Mesendoderm (in vitro differentiated cells): Measurements from ENCODE around the gene MRPS18A.

ENCODE experiments used
- DNase-seq: peaks from one replicate; pipeline ENCODE4 v3.0.0; 2013
- H2AK5ac ChIP-seq: 2 replicates; pipeline ENCODE4 v1.6.1; 2013; ENCODE audit warnings: low read length, inconsistent platforms
- H2BK120ac ChIP-seq: 2 replicates; pipeline ENCODE4 v1.6.1; 2013; ENCODE audit warnings: low read depth, mild to moderate bottlenecking, low read length, moderate library complexity, mixed read lengths
- H2BK15ac ChIP-seq: replicated peaks from 2 replicates; pipeline ENCODE4 v1.6.1; 2013; ENCODE audit warnings: low read depth, mild to moderate bottlenecking, moderate library complexity
- H2BK5ac ChIP-seq: 2 replicates; pipeline ENCODE4 v1.6.1; 2013; ENCODE audit warnings: low read length, inconsistent platforms
- H3K18ac ChIP-seq: 2 replicates; pipeline ENCODE4 v1.6.1; 2013; ENCODE audit warnings: mild to moderate bottlenecking, low read length, mixed read lengths
- H3K23ac ChIP-seq: one replicate; pipeline ENCODE4 v1.6.1; 2013; ENCODE audit warnings: low read length
- H3K27ac ChIP-seq: 2 replicates; pipeline ENCODE4 v1.5.1; 2013; ENCODE audit warnings: low read depth, mild to moderate bottlenecking, inconsistent platforms, low read length, moderate library complexity
- H3K27me3 ChIP-seq: 2 replicates; pipeline ENCODE4 v1.6.1; 2013; ENCODE audit warnings: low read length, control low read depth, mild to moderate bottlenecking, inconsistent platforms; ENCODE audit not compliant: insufficient read depth, poor library complexity
- H3K36me3 ChIP-seq: 2 replicates; pipeline ENCODE4 v1.6.1; 2013; ENCODE audit warnings: low read length, inconsistent platforms; ENCODE audit not compliant: control insufficient read depth, insufficient read depth
- H3K4ac ChIP-seq: one replicate; pipeline ENCODE4 v1.6.1; 2013; ENCODE audit warnings: low read depth, mild to moderate bottlenecking, low read length, moderate library complexity
- H3K4me1 ChIP-seq: 2 replicates; pipeline ENCODE4 v1.6.1; 2013; ENCODE audit warnings: low read depth, low read length, inconsistent platforms; ENCODE audit not compliant: control insufficient read depth
- H3K4me2 ChIP-seq: 2 replicates; pipeline ENCODE4 v1.6.1; 2013; ENCODE audit warnings: low read length
- H3K4me3 ChIP-seq: 2 replicates; pipeline ENCODE4 v1.5.1; 2013; ENCODE audit warnings: mild to moderate bottlenecking, low read length
- H3K56ac ChIP-seq: one replicate; pipeline ENCODE4 v1.6.1; 2013; ENCODE audit warnings: low read length
- H3K79me1 ChIP-seq: 2 replicates; pipeline ENCODE4 v1.6.1; 2013; ENCODE audit warnings: low read length, inconsistent platforms
- H3K79me2 ChIP-seq: 2 replicates; pipeline ENCODE4 v1.6.1; 2013; ENCODE audit warnings: mild to moderate bottlenecking, low read length; ENCODE audit not compliant: control insufficient read depth, insufficient read depth
- H3K9ac ChIP-seq: 2 replicates; pipeline ENCODE4 v1.6.1; 2013; ENCODE audit warnings: low read length, inconsistent platforms
- H4K5ac ChIP-seq: one replicate; pipeline ENCODE4 v1.6.1; 2013; ENCODE audit warnings: low read length
- H4K8ac ChIP-seq: one replicate; pipeline ENCODE4 v1.6.1; 2013; ENCODE audit warnings: low read depth, mild to moderate bottlenecking, control low read depth, low read length, moderate library complexity
- WGBS: extraction: QIAGEN DNeasy Blood & Tissue Kit; methylation state at CpG from one replicate; pipeline ENCODE4 v1.1.7; 2013; ENCODE audit warnings: low lambda C conversion rate, missing lambda C conversion rate; ENCODE audit not compliant: insufficient coverage; ENCODE audit errors: extremely low coverage; 5-methylcytosine and 5-hydroxymethylcytosine counted together

Gene MRPS18A

DNA sequence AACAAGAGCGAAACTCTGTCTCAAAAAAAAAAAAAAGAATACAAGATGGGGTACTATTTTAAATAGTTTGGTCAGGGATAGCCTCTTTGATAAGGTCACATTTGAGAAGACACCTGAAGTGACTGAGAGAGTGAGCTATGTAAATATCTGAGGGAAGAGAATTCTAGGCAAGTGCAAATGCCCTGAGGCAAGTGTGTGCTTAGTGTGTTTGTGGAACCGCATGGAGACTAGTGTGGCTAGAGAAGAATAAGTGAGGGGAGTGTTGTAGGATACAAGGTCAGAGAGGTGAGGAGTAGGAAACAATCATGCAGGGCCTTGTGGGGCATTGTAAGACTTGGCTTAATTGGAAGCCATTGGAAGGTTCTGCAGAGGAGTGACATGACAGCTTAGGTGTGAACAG, 39.3 kb downstream of the MRPS18A start:
- WGBS: no CpG with 5 or more reads among the region's 2 CpGs
- Histone ChIP-seq H3K4me1 (no peaks in the 10 kb centered on the region), H3K23ac (no peak overlapping the region), H3K9ac (no peak overlapping the region), H2BK5ac (no peak overlapping the region), H3K27ac (no peak overlapping the region), H3K4me3 (no peak overlapping the region), H3K4ac (no peak overlapping the region), H3K56ac (no peak overlapping the region), H3K27me3 (no peaks in the 10 kb centered on the region), H4K8ac (no peak overlapping the region), H2AK5ac (no peak overlapping the region), H3K4me2 (no peak overlapping the region), H3K36me3 (no peaks in the 10 kb centered on the region), H2BK15ac (no peak overlapping the region), H2BK120ac (no peak overlapping the region), H3K18ac (no peak overlapping the region), H4K5ac (no peak overlapping the region), H3K79me2 (no peaks in the 10 kb centered on the region), H3K79me1 (no peaks in the 10 kb centered on the region)
- DNase-seq: no peak

DNA sequence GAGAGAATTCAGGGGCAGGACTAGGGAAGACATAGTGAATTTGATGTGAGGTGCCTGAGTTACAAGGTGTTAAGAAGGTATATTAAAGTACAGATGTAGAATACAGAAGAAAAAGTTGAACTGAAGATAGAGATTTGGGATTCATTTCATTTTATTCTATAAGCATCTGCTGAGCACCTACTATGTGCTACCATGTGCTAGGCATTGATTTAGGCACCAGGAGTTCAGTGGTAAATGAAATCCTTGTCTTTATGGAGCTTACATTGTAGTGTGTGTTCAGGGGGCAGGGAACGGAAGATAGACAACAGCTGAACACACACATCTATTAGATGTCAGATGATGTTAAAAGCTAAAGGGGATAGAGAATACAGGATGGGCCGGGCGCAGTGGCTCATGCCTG, 40.0 kb downstream of the MRPS18A start:
- no peaks in the 10 kb centered on the region for H3K79me1 ChIP-seq
- no peak overlapping the region for H3K56ac ChIP-seq
- H3K27me3 ChIP-seq: no peaks in the 10 kb centered on the region
- no peak overlapping the region for H4K8ac ChIP-seq
- no peak overlapping the region for H3K27ac ChIP-seq
- no peak overlapping the region for H3K18ac ChIP-seq
- no peak overlapping the region for H3K4me2 ChIP-seq
- H3K4me1 ChIP-seq: no peaks in the 10 kb centered on the region
- no peaks in the 10 kb centered on the region for H3K79me2 ChIP-seq
- H2BK120ac ChIP-seq: no peak overlapping the region
- DNase-seq: no peak
- WGBS: no CpG with 5 or more reads among the region's 3 CpGs
- H3K4ac ChIP-seq: no peak overlapping the region
- H3K4me3 ChIP-seq: no peak overlapping the region
- H4K5ac ChIP-seq: no peak overlapping the region
- no peak overlapping the region for H3K9ac ChIP-seq
- H3K23ac ChIP-seq: no peak overlapping the region
- no peaks in the 10 kb centered on the region for H3K36me3 ChIP-seq
- H2BK15ac ChIP-seq: no peak overlapping the region
- H2AK5ac ChIP-seq: no peak overlapping the region
- H2BK5ac ChIP-seq: no peak overlapping the region

DNA sequence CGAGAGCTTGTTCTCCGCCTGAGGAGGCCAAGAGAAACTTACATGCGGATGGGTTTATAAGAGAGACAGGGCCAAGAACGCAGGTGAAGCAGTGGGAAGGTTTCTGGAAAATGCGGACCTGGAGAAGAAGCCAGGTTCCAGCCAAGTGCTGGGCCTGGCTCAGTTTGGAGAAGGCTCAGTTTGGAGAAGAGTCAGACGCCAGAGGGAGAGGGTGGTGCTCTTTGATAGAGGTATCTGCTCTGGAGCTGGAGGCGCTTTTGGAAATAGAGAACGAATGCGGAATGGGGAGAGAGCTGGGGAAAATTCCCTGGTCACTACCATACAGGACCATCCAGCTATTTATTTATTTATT, 42.0 kb downstream of the MRPS18A start:
- Histone ChIP-seq H2BK15ac (no peak overlapping the region), H3K79me1 (peaks cover 4% of the 10 kb centered on the region), H3K4ac (no peak overlapping the region), H3K4me1 (no peaks in the 10 kb centered on the region), H3K9ac (peak overlapping the region; percentile 64), H3K23ac (no peak overlapping the region), H4K5ac (no peak overlapping the region), H2AK5ac (no peak overlapping the region), H3K18ac (no peak overlapping the region), H2BK120ac (no peak overlapping the region), H3K56ac (peak overlapping the region; percentile 61), H3K27ac (no peak overlapping the region), H3K36me3 (peaks cover under 1% of the 10 kb centered on the region), H3K27me3 (no peaks in the 10 kb centered on the region), H4K8ac (no peak overlapping the region), H3K79me2 (no peaks in the 10 kb centered on the region), H3K4me3 (peak overlapping the region; percentile 25), H2BK5ac (no peak overlapping the region), H3K4me2 (peak overlapping the region; percentile 74)
- WGBS: no CpG with 5 or more reads among the region's 9 CpGs
- no peak for DNase-seq

DNA sequence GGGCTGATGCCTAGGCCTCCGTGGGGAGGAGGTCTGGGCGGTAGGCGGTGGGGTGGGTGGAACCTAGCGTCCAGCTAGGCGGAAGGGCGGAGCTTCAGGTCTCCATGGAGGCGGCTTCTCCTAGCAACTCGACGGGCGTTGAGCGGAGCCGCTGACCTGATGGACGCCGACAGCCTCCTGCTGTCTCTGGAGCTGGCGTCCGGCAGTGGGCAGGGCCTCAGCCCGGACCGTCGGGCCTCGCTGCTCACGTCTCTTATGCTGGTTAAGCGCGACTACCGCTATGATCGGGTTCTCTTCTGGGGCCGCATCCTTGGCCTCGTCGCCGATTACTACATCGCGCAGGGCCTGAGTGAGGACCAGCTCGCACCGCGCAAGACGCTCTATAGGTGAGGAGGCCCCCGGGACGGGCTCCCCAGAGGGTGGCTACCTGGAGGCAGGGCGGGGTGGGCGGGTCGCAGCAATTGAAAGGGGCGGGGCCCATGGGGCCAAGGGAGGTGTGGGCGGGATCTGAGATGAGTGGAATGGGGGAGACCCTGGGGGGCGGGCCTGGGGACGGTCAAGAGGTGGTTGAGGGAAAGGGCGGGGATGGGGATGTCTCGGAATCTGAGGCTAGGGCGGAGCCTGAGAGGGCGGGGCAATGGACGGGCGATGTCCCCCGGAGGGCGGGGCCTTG, 42.5 kb downstream of the MRPS18A start, which contains the start of gene RSPH9:
TSS of gene RSPH9 (plus strand) at position 97 of the 673 bp plus-strand sequence. CDS start at position 160, 63 bp downstream.
- Histone ChIP-seq H3K79me2 (no peaks in the 10 kb centered on the region), H2BK15ac (no peak within 1 kb of the TSS), H2AK5ac (no peak within 1 kb of the TSS), H2BK5ac (no peak within 1 kb of the TSS), H3K4me2 (peak within 1 kb of the TSS; percentile 81), H3K36me3 (peaks cover 4% of the 10 kb centered on the region), H4K8ac (no peak within 1 kb of the TSS), H2BK120ac (no peak within 1 kb of the TSS), H3K23ac (no peak within 1 kb of the TSS), H3K27me3 (no peaks in the 10 kb centered on the region), H4K5ac (no peak within 1 kb of the TSS), H3K18ac (no peak within 1 kb of the TSS), H3K79me1 (peaks cover 8% of the 10 kb centered on the region), H3K4ac (no peak within 1 kb of the TSS), H3K9ac (peak within 1 kb of the TSS; percentile 66), H3K4me3 (peak within 1 kb of the TSS; percentile 70), H3K4me1 (no peaks in the 10 kb centered on the region), H3K56ac (peak within 1 kb of the TSS; percentile 85), H3K27ac (no peak within 1 kb of the TSS)
- DNase-seq: peak; percentile 96
- WGBS: no CpG with 5 or more reads among the region's 52 CpGs

DNA sequence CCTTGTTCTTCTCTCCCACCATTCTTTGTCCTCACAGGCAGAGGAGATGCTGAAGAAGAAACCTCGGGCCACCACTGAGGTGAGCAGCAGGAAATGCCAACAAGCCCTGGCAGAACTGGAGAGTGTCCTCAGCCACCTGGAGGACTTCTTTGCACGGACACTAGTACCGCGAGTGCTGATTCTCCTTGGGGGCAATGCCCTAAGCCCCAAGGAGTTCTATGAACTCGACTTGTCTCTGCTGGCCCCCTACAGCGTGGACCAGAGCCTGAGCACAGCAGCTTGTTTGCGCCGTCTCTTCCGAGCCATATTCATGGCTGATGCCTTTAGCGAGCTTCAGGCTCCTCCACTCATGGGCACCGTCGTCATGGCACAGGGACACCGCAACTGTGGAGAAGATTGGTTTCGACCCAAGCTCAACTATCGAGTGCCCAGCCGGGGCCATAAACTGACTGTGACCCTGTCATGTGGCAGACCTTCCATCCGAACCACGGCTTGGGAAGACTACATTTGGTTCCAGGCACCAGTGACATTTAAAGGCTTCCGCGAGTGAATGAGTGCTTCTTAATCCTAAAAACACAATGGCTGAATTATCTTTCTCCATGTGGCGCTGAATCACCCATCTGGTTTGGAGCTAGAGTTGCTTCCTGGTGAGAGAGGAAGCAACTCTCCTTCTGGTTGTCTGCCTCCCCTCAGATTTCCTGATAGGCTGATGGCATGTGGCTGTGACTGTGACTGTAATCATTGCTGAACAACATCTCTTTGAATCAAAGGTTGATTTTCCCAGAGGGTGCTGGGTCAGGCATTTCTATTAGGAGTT, 47.4 kb downstream of the MRPS18A start:
- no peak overlapping the region for H3K4ac ChIP-seq
- no peak overlapping the region for H2AK5ac ChIP-seq
- peaks cover 17% of the 10 kb centered on the region for H3K79me1 ChIP-seq
- H3K18ac ChIP-seq: no peak overlapping the region
- no peak overlapping the region for H3K23ac ChIP-seq
- no peak overlapping the region for H4K5ac ChIP-seq
- peaks cover 6% of the 10 kb centered on the region for H3K36me3 ChIP-seq
- no peak overlapping the region for H2BK5ac ChIP-seq
- no peaks in the 10 kb centered on the region for H3K27me3 ChIP-seq
- no peak overlapping the region for H3K4me2 ChIP-seq
- H4K8ac ChIP-seq: no peak overlapping the region
- H3K56ac ChIP-seq: no peak overlapping the region
- no peak overlapping the region for H2BK15ac ChIP-seq
- peak overlapping the region; percentile 14 for H3K27ac ChIP-seq
- no peak overlapping the region for H3K9ac ChIP-seq
- H2BK120ac ChIP-seq: no peak overlapping the region
- DNase-seq: no peak
- H3K4me1 ChIP-seq: peaks cover 3% of the 10 kb centered on the region
- peaks cover 14% of the 10 kb centered on the region for H3K79me2 ChIP-seq
- no CpG with 5 or more reads among the region's 21 CpGs for WGBS
- no peak overlapping the region for H3K4me3 ChIP-seq
